Measurements from ENCODE around the gene PIP5KL1. TPM values are rescaled to one million over a fixed set of nuclear protein-coding genes. Genes with fewer than 3 reads are reported as not detected.
A peak's percentile ranks its signal among the peaks of the same experiment; 100 is the strongest.

The PIP5KL1 gene, protein sequence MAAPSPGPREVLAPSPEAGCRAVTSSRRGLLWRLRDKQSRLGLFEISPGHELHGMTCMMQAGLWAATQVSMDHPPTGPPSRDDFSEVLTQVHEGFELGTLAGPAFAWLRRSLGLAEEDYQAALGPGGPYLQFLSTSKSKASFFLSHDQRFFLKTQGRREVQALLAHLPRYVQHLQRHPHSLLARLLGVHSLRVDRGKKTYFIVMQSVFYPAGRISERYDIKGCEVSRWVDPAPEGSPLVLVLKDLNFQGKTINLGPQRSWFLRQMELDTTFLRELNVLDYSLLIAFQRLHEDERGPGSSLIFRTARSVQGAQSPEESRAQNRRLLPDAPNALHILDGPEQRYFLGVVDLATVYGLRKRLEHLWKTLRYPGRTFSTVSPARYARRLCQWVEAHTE
- polyA plus RNA-seq (2013, experiment 1 of 2): 2.0 TPM
- polyA plus RNA-seq (2013, experiment 2 of 2): 1.8 TPM

- Histone ChIP-seq H3K4me2 (ENCODE audit: low read length, poor library complexity, severe bottlenecking) (peak within 1 kb of the TSS; percentile 90), H2BK12ac (ENCODE audit: low read length in 2 of 2) (peak within 1 kb of the TSS; percentile 12 to 51), H2BK5ac (ENCODE audit: low read depth, low read length, poor library complexity, severe bottlenecking) (no peak within 1 kb of the TSS), H4K91ac (ENCODE audit: low read length) (no peak within 1 kb of the TSS), H3K4ac (ENCODE audit: low read depth in 1 of 2, low read length in 2 of 2) (peak within 1 kb of the TSS; percentile 13 to 35), H3K27ac (ENCODE audit: low read length, poor library complexity, severe bottlenecking) (peak within 1 kb of the TSS; percentile 24), H3K79me1 (replicated peaks; ENCODE audit: low read length, poor library complexity, severe bottlenecking) (peaks cover 15% of the 10 kb centered on the region), H2AFZ (ENCODE audit: low read depth, low read length) (peak within 1 kb of the TSS; percentile 16), H3K9me3 (ENCODE audit: control insufficient read depth, low read length) (no peaks in the 10 kb centered on the region), H3K4me1 (ENCODE audit: control insufficient read depth, insufficient read depth, low read depth, low read length) (peaks cover 42% of the 10 kb centered on the region), H3K9ac (ENCODE audit: low read length) (peak within 1 kb of the TSS; percentile 86), H3K4me3 (ENCODE audit: insufficient read depth in 1 of 2, low read depth in 1 of 2, low read length in 2 of 2) (peak within 1 kb of the TSS; percentile 64 to 80), H4K8ac (ENCODE audit: low read length) (peak within 1 kb of the TSS; percentile 53), H2AK5ac (ENCODE audit: low read length, severe bottlenecking) (no peak within 1 kb of the TSS), H2BK120ac (ENCODE audit: low read depth, low read length) (peak within 1 kb of the TSS; percentile 6), H2BK15ac (ENCODE audit: low read depth, poor library complexity, severe bottlenecking) (peak within 1 kb of the TSS; percentile 71), H3K18ac (ENCODE audit: low read depth in 1 of 2, low read length in 2 of 2) (peak within 1 kb of the TSS; percentile 38 to 64), H3K23ac (ENCODE audit: low read length in 2 of 2) (no peak within 1 kb of the TSS), H3K36me3 (ENCODE audit: control insufficient read depth in 1 of 2, insufficient read depth in 2 of 2, low read depth in 1 of 2, low read length in 2 of 2) (peaks cover 5 to 17% of the 10 kb centered on the region in 2 experiments), H3K14ac (ENCODE audit: low read length in 2 of 2) (no peak within 1 kb of the TSS), H3K27me3 (ENCODE audit: control insufficient read depth in 1 of 2, insufficient read depth in 1 of 2, low read length in 2 of 2) (peaks cover 0 to 30% of the 10 kb centered on the region in 2 experiments)
- peak; percentile 90 for DNase-seq
- WGBS: 3% methylated on average over 68 of the region's 70 CpGs
Observed at GRCh38 chr9:127930231-127931091, at the start of gene PIP5KL1. TSS of gene PIP5KL1 (minus strand) at chr9:127930777. CDS start at chr9:127930752, 25 bp downstream.

DNA sequence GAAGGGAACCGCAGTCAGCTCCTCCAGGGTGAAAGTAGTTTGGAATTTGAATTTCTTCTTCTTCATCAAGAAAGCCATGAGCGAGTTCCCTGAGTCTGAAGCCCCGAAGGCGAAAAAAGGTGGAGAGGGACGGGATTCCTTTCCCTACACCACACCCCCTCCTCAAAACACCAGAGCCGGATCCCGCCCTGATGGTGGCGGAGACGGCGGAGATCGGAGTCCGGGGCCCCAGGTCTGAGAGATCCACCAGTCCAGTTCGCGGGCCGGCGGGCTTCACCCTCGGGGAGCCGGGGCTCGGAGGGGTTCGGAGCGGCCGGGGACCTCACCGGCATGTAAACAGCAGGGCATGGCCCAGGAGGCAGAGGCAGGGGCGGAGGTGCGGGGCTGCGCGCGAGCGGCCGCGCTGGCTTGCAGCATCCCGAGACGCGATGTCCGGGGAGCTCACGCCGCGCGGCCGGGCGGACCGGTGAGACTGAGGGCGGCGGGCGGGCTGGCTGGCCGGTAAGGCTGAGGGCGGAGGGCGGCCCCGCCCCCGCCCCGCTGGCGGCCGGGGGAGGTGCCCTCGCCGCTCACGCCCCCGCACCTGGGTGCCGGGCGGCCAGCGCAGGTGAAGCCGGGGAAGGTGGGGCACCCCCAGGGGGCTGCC lies 49.6 kb upstream of the PIP5KL1 start:
- Histone ChIP-seq H3K27me3 (ENCODE audit: control insufficient read depth in 1 of 2, insufficient read depth in 1 of 2, low read length in 2 of 2) (no peaks in the 10 kb centered on the region), H3K14ac (ENCODE audit: low read length in 2 of 2) (peak overlapping the region in 1 of 2 experiments; percentile 92), H3K4me1 (ENCODE audit: control insufficient read depth, insufficient read depth, low read depth, low read length) (peaks cover 42% of the 10 kb centered on the region), H3K4ac (ENCODE audit: low read depth in 1 of 2, low read length in 2 of 2) (peak overlapping the region; percentile 30 to 65), H4K91ac (ENCODE audit: low read length) (peak overlapping the region; percentile 9), H3K4me2 (ENCODE audit: low read length, poor library complexity, severe bottlenecking) (peak overlapping the region; percentile 64), H2AK5ac (ENCODE audit: low read length, severe bottlenecking) (no peak overlapping the region), H2BK15ac (ENCODE audit: low read depth, poor library complexity, severe bottlenecking) (peak overlapping the region; percentile 8), H3K36me3 (ENCODE audit: control insufficient read depth in 1 of 2, insufficient read depth in 2 of 2, low read depth in 1 of 2, low read length in 2 of 2) (peaks cover 0 to 3% of the 10 kb centered on the region in 2 experiments), H2BK120ac (ENCODE audit: low read depth, low read length) (peak overlapping the region; percentile 29), H3K9ac (ENCODE audit: low read length) (peak overlapping the region; percentile 92), H3K79me1 (replicated peaks; ENCODE audit: low read length, poor library complexity, severe bottlenecking) (peaks cover 31% of the 10 kb centered on the region), H3K9me3 (ENCODE audit: control insufficient read depth, low read length) (no peaks in the 10 kb centered on the region), H3K4me3 (ENCODE audit: insufficient read depth in 1 of 2, low read depth in 1 of 2, low read length in 2 of 2) (peak overlapping the region; percentile 81 to 87), H2BK5ac (ENCODE audit: low read depth, low read length, poor library complexity, severe bottlenecking) (no peak overlapping the region), H3K27ac (ENCODE audit: low read length, poor library complexity, severe bottlenecking) (peak overlapping the region; percentile 0), H4K8ac (ENCODE audit: low read length) (no peak overlapping the region), H3K23ac (ENCODE audit: low read length in 2 of 2) (peak overlapping the region in 1 of 2 experiments; percentile 23), H2BK12ac (ENCODE audit: low read length in 2 of 2) (peak overlapping the region in 1 of 2 experiments; percentile 21), H2AFZ (ENCODE audit: low read depth, low read length) (no peak overlapping the region), H3K18ac (ENCODE audit: low read depth in 1 of 2, low read length in 2 of 2) (peak overlapping the region; percentile 65 to 97)
- WGBS: 1% methylated on average over 14 of the region's 61 CpGs
- no peak for DNase-seq

- peak overlapping the region; percentile 35 for H2AK5ac ChIP-seq (ENCODE audit: low read length, severe bottlenecking)
- peak; percentile 68 for DNase-seq
- H3K9me3 ChIP-seq (ENCODE audit: control insufficient read depth, low read length): no peaks in the 10 kb centered on the region
- peak overlapping the region; percentile 35 for H4K91ac ChIP-seq (ENCODE audit: low read length)
- no peak overlapping the region for H3K23ac ChIP-seq (ENCODE audit: low read length in 2 of 2)
- peak overlapping the region; percentile 92 for H3K9ac ChIP-seq (ENCODE audit: low read length)
- H3K36me3 ChIP-seq (ENCODE audit: control insufficient read depth in 1 of 2, insufficient read depth in 2 of 2, low read depth in 1 of 2, low read length in 2 of 2): peaks cover 0 to 3% of the 10 kb centered on the region in 2 experiments
- H2BK120ac ChIP-seq (ENCODE audit: low read depth, low read length): no peak overlapping the region
- peak overlapping the region; percentile 59 to 92 for H3K18ac ChIP-seq (ENCODE audit: low read depth in 1 of 2, low read length in 2 of 2)
- peak overlapping the region; percentile 64 for H3K4me2 ChIP-seq (ENCODE audit: low read length, poor library complexity, severe bottlenecking)
- WGBS: 1% methylated on average over 21 of the region's 24 CpGs
- H3K14ac ChIP-seq (ENCODE audit: low read length in 2 of 2): peak overlapping the region in 1 of 2 experiments; percentile 84
- H2BK15ac ChIP-seq (ENCODE audit: low read depth, poor library complexity, severe bottlenecking): no peak overlapping the region
- peak overlapping the region; percentile 9 for H3K27ac ChIP-seq (ENCODE audit: low read length, poor library complexity, severe bottlenecking)
- H3K4me3 ChIP-seq (ENCODE audit: insufficient read depth in 1 of 2, low read depth in 1 of 2, low read length in 2 of 2): peak overlapping the region; percentile 81 to 87
- H3K79me1 ChIP-seq (replicated peaks; ENCODE audit: low read length, poor library complexity, severe bottlenecking): peaks cover 33% of the 10 kb centered on the region
- H2BK5ac ChIP-seq (ENCODE audit: low read depth, low read length, poor library complexity, severe bottlenecking): no peak overlapping the region
- peaks cover 49% of the 10 kb centered on the region for H3K4me1 ChIP-seq (ENCODE audit: control insufficient read depth, insufficient read depth, low read depth, low read length)
- no peak overlapping the region for H4K8ac ChIP-seq (ENCODE audit: low read length)
- H3K4ac ChIP-seq (ENCODE audit: low read depth in 1 of 2, low read length in 2 of 2): peak overlapping the region; percentile 25 to 65
- H2BK12ac ChIP-seq (ENCODE audit: low read length in 2 of 2): peak overlapping the region in 1 of 2 experiments; percentile 43
- no peak overlapping the region for H2AFZ ChIP-seq (ENCODE audit: low read depth, low read length)
- H3K27me3 ChIP-seq (ENCODE audit: control insufficient read depth in 1 of 2, insufficient read depth in 1 of 2, low read length in 2 of 2): no peaks in the 10 kb centered on the region
Observed at GRCh38 chr9:127979333-127980059, 48.9 kb upstream of the PIP5KL1 start.
